A673 (cell line): ENCODE results near the gene CDKL5. TPM values are rescaled to one million over a fixed set of nuclear protein-coding genes. Genes with fewer than 3 reads are reported as not detected.

Experiments
- BruUV-seq: library from RNA; stranded (reverse); fragments of 400-500 nt; replicated peaks from 2 replicates; lab custom pipeline; 2021; lab: Mats Ljungman, UMichigan
- CTCF ChIA-PET: fragments of 300-600 bp; sonication (Branson Sonifier 250); formaldehyde crosslinking; loops from one replicate; lab custom pipeline; 2022; ENCODE audit warnings: antibody characterized with exemption; lab: Charles Lee
- POLR2A ChIA-PET: fragments of 300-600 bp; sonication (Branson Sonifier 250); formaldehyde crosslinking; loops from one replicate; lab custom pipeline; 2022; ENCODE audit warnings: antibody characterized with exemption; ENCODE audit not compliant: low non-redundant PET; lab: Charles Lee
- DNase-seq: peaks from one replicate; pipeline ENCODE4 v3.0.0-alpha.2; 2015; ENCODE audit warnings: low spot score
- H3K27ac ChIP-seq: fragments of 200-600 bp; sonication (generic); 2 replicates; pipeline ENCODE4 v1.5.1; 2016; ENCODE audit warnings: mixed run types, low read depth, mild to moderate bottlenecking, mixed read lengths, antibody characterized with exemption, low read length; ENCODE audit not compliant: poor library complexity, severe bottlenecking
- H3K27me3 ChIP-seq: fragments of 200-600 bp; sonication (generic); replicated peaks from 2 replicates; pipeline ENCODE4 v1.6.1; 2017; ENCODE audit warnings: mixed run types, low read depth, mild to moderate bottlenecking, mixed read lengths, antibody characterized with exemption, low read length; ENCODE audit not compliant: insufficient read depth, poor library complexity
- H3K36me3 ChIP-seq: fragments of 200-600 bp; sonication (generic); 2 replicates; pipeline ENCODE4 v1.6.1; 2016; ENCODE audit warnings: mixed run types, mild to moderate bottlenecking, mixed read lengths, antibody characterized with exemption, low read length; ENCODE audit not compliant: insufficient read depth, poor library complexity, severe bottlenecking
- H3K4me1 ChIP-seq: fragments of 200-600 bp; sonication (generic); 2 replicates; pipeline ENCODE4 v1.6.1; 2017; ENCODE audit warnings: mixed run types, mild to moderate bottlenecking, mixed read lengths, antibody characterized with exemption, low read length; ENCODE audit not compliant: insufficient read depth, poor library complexity, severe bottlenecking
- H3K4me3 ChIP-seq: fragments of 200-600 bp; sonication (generic); 2 replicates; pipeline ENCODE4 v1.5.1; 2016; ENCODE audit warnings: low read depth, mixed run types, mild to moderate bottlenecking, mixed read lengths, low read length; ENCODE audit not compliant: poor library complexity, severe bottlenecking
- H3K9me3 ChIP-seq: fragments of 200-600 bp; sonication (generic); 2 replicates; pipeline ENCODE4 v1.6.1; 2016; ENCODE audit warnings: mixed run types, low read depth, mild to moderate bottlenecking, mixed read lengths, antibody characterized with exemption, low read length; ENCODE audit not compliant: poor library complexity, severe bottlenecking
- CTCF ChIP-seq: fragments of 300-800, 200-600 bp; sonication (generic); conservative IDR thresholded peaks from 2 replicates; pipeline ENCODE4 v1.5.1; 2017; ENCODE audit warnings: low read depth, mild to moderate bottlenecking, antibody characterized with exemption, low read length, moderate library complexity, mixed read lengths
- EZH2 ChIP-seq: fragments of 200-600 bp; sonication (generic); IDR thresholded peaks from 2 replicates; pipeline ENCODE4 v1.6.1; 2017; ENCODE audit warnings: borderline replicate concordance, low read depth, mild to moderate bottlenecking, mixed read lengths, antibody characterized with exemption, low read length; ENCODE audit not compliant: poor library complexity, severe bottlenecking
- intact Hi-C: fragments of 100-400 bp; cut with micrococcal nuclease; formaldehyde crosslinking; loops from one replicate; pipeline ENCODE4 v1.10.0; 2022; ENCODE audit not compliant: unreplicated experiment
- total RNA-seq: library from RNA; stranded (reverse); gene quantifications from 2 replicates; pipeline ENCODE4 v1.2.3, GENCODE V29; 2021

The CDKL5 gene
- total RNA-seq, 1 experiment from 2014 or later, result 7.5 TPM

- intact Hi-C loops, result no loop called here
- H3K4me1 ChIP-seq, result no peaks in the 10 kb centered on the region
- BruUV-seq, result no TSS peak
- H3K27me3 ChIP-seq, result peaks cover 7% of the 10 kb centered on the region
- no peaks in the 10 kb centered on the region for H3K9me3 ChIP-seq
- H3K4me3 ChIP-seq, result no peak overlapping the region
- CTCF ChIA-PET, result no interaction called here
- H3K36me3 ChIP-seq, result no peaks in the 10 kb centered on the region
- POLR2A ChIA-PET, result interaction anchor here (0.7 kb wide), 1 partner anchor 218 kb away, joined by 4 read pairs; no protein-coding TSS in a partner anchor
- no peak for TF ChIP-seq CTCF
- TF ChIP-seq EZH2, result no peak
- no peak for DNase-seq
- no peak overlapping the region for H3K27ac ChIP-seq
Observed at GRCh38 chrX:18471296-18471695, 45.9 kb downstream of the CDKL5 start.

- POLR2A ChIA-PET, result no interaction called here
- no peaks in the 10 kb centered on the region for H3K9me3 ChIP-seq
- no peaks in the 10 kb centered on the region for H3K27me3 ChIP-seq
- H3K36me3 ChIP-seq, result no peaks in the 10 kb centered on the region
- no peak overlapping the region for H3K4me3 ChIP-seq
- H3K4me1 ChIP-seq, result no peaks in the 10 kb centered on the region
- TF ChIP-seq EZH2 (no peak), CTCF (no peak)
- H3K27ac ChIP-seq, result no peak overlapping the region
- no TSS peak for BruUV-seq
- CTCF ChIA-PET, result no interaction called here
- intact Hi-C loops, result no loop called here
- DNase-seq, result no peak
Observed at GRCh38 chrX:18490806-18491555, 65.6 kb downstream of the CDKL5 start.

DNA sequence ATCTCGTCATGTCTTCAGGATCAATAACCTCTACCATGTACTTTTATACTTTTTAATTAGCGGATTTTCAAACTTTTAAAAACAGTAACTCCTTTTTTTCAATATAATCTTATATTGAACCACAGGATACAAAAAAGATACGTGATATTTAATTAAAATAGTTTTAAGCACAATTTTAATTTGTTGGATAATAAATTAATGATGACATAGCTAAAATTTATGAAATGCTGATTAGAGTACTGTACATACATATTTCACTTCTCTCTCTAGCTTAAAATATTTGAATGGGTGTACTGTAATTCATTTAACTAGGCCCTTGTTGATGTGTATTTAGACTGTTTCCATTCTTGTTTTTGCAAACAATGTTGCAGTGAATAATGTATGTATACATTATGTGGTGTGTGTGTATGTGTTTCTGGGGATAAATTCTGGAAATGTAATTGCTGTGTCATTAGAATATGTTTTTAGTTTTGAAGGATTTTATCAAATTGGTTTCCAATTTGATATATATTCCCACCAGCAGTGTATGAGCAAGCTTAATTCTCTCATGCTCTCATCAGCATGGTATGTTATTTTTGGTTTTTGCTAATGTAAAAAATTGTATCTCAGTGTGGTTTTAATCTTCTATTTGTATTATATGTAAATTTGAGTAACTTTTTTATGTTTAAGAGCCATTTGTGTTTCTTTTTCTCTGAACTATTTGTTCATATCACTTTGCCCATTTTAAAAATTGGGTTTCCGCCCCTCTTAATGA, 66.4 kb downstream of the CDKL5 start:
- ChIA-PET CTCF (no interaction called here), POLR2A (no interaction called here)
- no peaks in the 10 kb centered on the region for H3K27me3 ChIP-seq
- no peaks in the 10 kb centered on the region for H3K9me3 ChIP-seq
- H3K4me3 ChIP-seq, result no peak overlapping the region
- no peaks in the 10 kb centered on the region for H3K4me1 ChIP-seq
- intact Hi-C loops, result no loop called here
- TF ChIP-seq EZH2, result no peak
- no peak for TF ChIP-seq CTCF
- no peak for DNase-seq
- no peaks in the 10 kb centered on the region for H3K36me3 ChIP-seq
- H3K27ac ChIP-seq, result no peak overlapping the region
- BruUV-seq, result no TSS peak
